ENCODE data around the gene RIMBP2.
A peak's percentile ranks its signal among the peaks of the same experiment; 100 is the strongest.

RIMBP2 gene

DNA sequence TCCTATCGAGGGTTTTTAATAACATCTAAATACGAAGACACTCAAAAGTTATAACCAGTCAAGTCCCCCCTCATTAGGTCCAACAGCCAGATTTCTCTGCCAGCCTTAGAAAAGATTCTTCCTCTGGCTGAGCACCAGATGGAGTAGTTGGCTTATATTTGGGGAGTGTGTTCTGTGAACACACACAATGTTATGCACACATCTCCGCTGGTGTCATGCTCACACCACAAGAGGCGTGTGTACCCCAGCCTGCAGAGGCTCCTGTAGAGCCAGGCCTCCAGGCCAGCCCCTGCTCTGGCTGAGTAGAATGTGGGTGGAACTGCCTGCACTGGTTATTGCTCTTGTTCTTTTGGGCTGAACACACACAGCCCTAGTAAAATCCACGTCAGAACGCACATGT lies 314.4 kb downstream of the RIMBP2 start:
- DNase-seq (ENCODE audit: low spot score): peak; percentile 17
- H3K14ac ChIP-seq (ENCODE audit: low read length): peak overlapping the region; percentile 21
- no CpG with 5 or more reads among the region's 6 CpGs for WGBS, 2 donors (ENCODE audit: extremely low coverage in 2 of 2, insufficient read length in 2 of 2, insufficient replicate concordance in 1 of 2)
- H3K27ac ChIP-seq (replicated peaks; ENCODE audit: low read length): no peak overlapping the region
- no peak overlapping the region for H2BK12ac ChIP-seq (ENCODE audit: low read length)
- no peak overlapping the region for H3K9ac ChIP-seq (ENCODE audit: low read depth, low read length, poor library complexity)
- peak overlapping the region; percentile 83 for H3K18ac ChIP-seq (ENCODE audit: low read length)
- H3K36me3 ChIP-seq (replicated peaks in 1 of 2; ENCODE audit: control insufficient read depth in 2 of 2, insufficient read depth in 2 of 2, low read length in 2 of 2): no peaks in the 10 kb centered on the region
- H3K4me2 ChIP-seq (ENCODE audit: insufficient read depth, low read length, poor library complexity, severe bottlenecking): no peak overlapping the region
- no peak overlapping the region for H3K23ac ChIP-seq (ENCODE audit: low read depth, low read length, poor library complexity)
- no peak overlapping the region for H2BK5ac ChIP-seq (ENCODE audit: low read length)
- H3K4me1 ChIP-seq (ENCODE audit: control insufficient read depth in 2 of 2, insufficient read depth in 1 of 2, low read depth in 1 of 2, low read length in 2 of 2): peaks cover 0 to 4% of the 10 kb centered on the region in 2 donors
- H3K9me3 ChIP-seq (replicated peaks in 1 of 2; ENCODE audit: control insufficient read depth in 2 of 2, insufficient read depth in 1 of 2, low read depth in 1 of 2, low read length in 2 of 2): peaks cover 0 to 2% of the 10 kb centered on the region in 2 donors
- no peak overlapping the region for H4K8ac ChIP-seq (ENCODE audit: low read depth, low read length)
- no peak overlapping the region for H4K91ac ChIP-seq (ENCODE audit: low read depth, low read length, poor library complexity)
- peak overlapping the region; percentile 88 for H2AK5ac ChIP-seq (ENCODE audit: low read depth, low read length)
- no peak overlapping the region for H2BK120ac ChIP-seq (ENCODE audit: low read depth, low read length)
- H3K4ac ChIP-seq (ENCODE audit: low read length): no peak overlapping the region
- H2AFZ ChIP-seq (ENCODE audit: low read length): no peak overlapping the region
- H3K4me3 ChIP-seq (ENCODE audit: low read length in 2 of 2): no peak overlapping the region
- no peaks in the 10 kb centered on the region for H3K79me1 ChIP-seq (ENCODE audit: low read depth, low read length)
- H3K27me3 ChIP-seq (ENCODE audit: control insufficient read depth in 3 of 3, insufficient read depth in 3 of 3, low read depth in 1 of 3, low read length in 3 of 3): no peaks in the 10 kb centered on the region
- H2BK15ac ChIP-seq (ENCODE audit: low read length): no peak overlapping the region

DNA sequence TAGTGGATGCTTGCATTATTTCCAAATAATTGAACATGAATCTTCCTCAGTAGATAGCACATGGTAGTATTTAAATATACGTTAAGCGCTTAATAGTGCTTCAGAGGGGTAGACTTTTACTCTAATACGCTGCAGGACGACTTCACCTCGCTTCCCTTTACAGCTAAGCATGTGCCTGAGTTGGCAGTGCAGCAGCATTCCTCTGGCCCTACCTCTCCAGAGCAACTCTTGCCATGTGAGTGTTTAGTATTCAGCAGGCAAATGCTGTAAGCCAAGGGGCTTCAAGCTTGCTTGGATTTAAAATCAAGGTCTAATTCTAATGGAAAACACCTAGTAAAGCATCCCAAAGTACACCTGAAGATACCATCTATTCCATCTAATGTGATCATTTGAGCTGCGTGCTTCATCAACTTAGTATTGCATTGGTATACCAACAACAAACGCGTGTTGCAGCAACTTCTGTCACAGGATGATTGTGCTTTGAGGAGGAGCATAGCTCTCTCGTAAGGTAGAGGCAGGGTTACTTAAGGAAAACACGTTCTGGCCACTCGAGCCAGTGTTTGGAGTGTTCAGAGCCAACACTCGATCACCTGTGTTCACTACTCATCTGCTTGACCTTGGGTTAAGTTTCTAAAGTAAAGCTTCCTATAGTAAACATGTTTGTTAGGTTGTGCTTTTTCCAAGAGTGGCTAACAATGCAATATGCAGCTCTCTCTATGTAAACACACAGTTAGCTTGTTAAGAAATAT lies 317.8 kb downstream of the RIMBP2 start:
- H3K79me1 ChIP-seq (ENCODE audit: low read depth, low read length): no peaks in the 10 kb centered on the region
- no peak overlapping the region for H2BK5ac ChIP-seq (ENCODE audit: low read length)
- DNase-seq (ENCODE audit: low spot score): no peak
- H2BK15ac ChIP-seq (ENCODE audit: low read length): no peak overlapping the region
- no peak overlapping the region for H2AFZ ChIP-seq (ENCODE audit: low read length)
- no peak overlapping the region for H3K4ac ChIP-seq (ENCODE audit: low read length)
- no peak overlapping the region for H3K4me2 ChIP-seq (ENCODE audit: insufficient read depth, low read length, poor library complexity, severe bottlenecking)
- H3K9me3 ChIP-seq (replicated peaks in 1 of 2; ENCODE audit: control insufficient read depth in 2 of 2, insufficient read depth in 1 of 2, low read depth in 1 of 2, low read length in 2 of 2): peaks cover 0 to 2% of the 10 kb centered on the region in 2 donors
- no CpG with 5 or more reads among the region's 12 CpGs for WGBS, 2 donors (ENCODE audit: extremely low coverage in 2 of 2, insufficient read length in 2 of 2, insufficient replicate concordance in 1 of 2)
- no peak overlapping the region for H4K8ac ChIP-seq (ENCODE audit: low read depth, low read length)
- no peak overlapping the region for H3K9ac ChIP-seq (ENCODE audit: low read depth, low read length, poor library complexity)
- peaks cover 0 to 4% of the 10 kb centered on the region in 2 donors for H3K4me1 ChIP-seq (ENCODE audit: control insufficient read depth in 2 of 2, insufficient read depth in 1 of 2, low read depth in 1 of 2, low read length in 2 of 2)
- H3K27ac ChIP-seq (replicated peaks; ENCODE audit: low read length): no peak overlapping the region
- H3K27me3 ChIP-seq (ENCODE audit: control insufficient read depth in 3 of 3, insufficient read depth in 3 of 3, low read depth in 1 of 3, low read length in 3 of 3): no peaks in the 10 kb centered on the region
- no peak overlapping the region for H3K23ac ChIP-seq (ENCODE audit: low read depth, low read length, poor library complexity)
- H3K36me3 ChIP-seq (replicated peaks in 1 of 2; ENCODE audit: control insufficient read depth in 2 of 2, insufficient read depth in 2 of 2, low read length in 2 of 2): no peaks in the 10 kb centered on the region
- H3K4me3 ChIP-seq (ENCODE audit: low read length in 2 of 2): no peak overlapping the region
- peak overlapping the region; percentile 23 for H3K18ac ChIP-seq (ENCODE audit: low read length)
- H2BK120ac ChIP-seq (ENCODE audit: low read depth, low read length): no peak overlapping the region
- no peak overlapping the region for H2AK5ac ChIP-seq (ENCODE audit: low read depth, low read length)
- no peak overlapping the region for H2BK12ac ChIP-seq (ENCODE audit: low read length)
- no peak overlapping the region for H3K14ac ChIP-seq (ENCODE audit: low read length)
- H4K91ac ChIP-seq (ENCODE audit: low read depth, low read length, poor library complexity): no peak overlapping the region

DNA sequence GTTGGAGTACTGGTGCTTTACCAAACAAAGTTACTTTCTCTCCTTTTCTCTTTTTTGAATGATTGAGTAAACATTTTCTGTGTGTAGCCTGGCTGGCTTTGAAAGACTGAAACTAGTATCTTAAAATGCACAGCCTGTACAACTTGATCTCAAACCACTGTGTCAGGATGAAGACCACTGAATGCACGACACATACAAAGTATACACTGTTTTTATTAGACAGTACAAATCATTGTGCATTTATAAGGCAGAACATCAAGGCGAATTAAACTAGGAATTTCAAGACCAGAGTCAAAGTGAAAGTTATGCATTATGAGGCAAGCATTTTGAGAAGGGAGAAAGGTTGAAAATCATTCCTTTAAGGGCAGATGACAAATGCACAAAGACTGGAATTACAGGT lies 319.4 kb downstream of the RIMBP2 start:
- H3K18ac ChIP-seq (ENCODE audit: low read length): no peak overlapping the region
- no peak overlapping the region for H3K4ac ChIP-seq (ENCODE audit: low read length)
- WGBS, 2 donors (ENCODE audit: extremely low coverage in 2 of 2, insufficient read length in 2 of 2, insufficient replicate concordance in 1 of 2): no CpG with 5 or more reads among the region's 2 CpGs
- no peak overlapping the region for H3K9ac ChIP-seq (ENCODE audit: low read depth, low read length, poor library complexity)
- H4K8ac ChIP-seq (ENCODE audit: low read depth, low read length): no peak overlapping the region
- no peak overlapping the region for H2AFZ ChIP-seq (ENCODE audit: low read length)
- no peak overlapping the region for H4K91ac ChIP-seq (ENCODE audit: low read depth, low read length, poor library complexity)
- H2BK15ac ChIP-seq (ENCODE audit: low read length): no peak overlapping the region
- no peak for DNase-seq (ENCODE audit: low spot score)
- H2BK120ac ChIP-seq (ENCODE audit: low read depth, low read length): no peak overlapping the region
- no peak overlapping the region for H3K27ac ChIP-seq (replicated peaks; ENCODE audit: low read length)
- no peaks in the 10 kb centered on the region for H3K27me3 ChIP-seq (ENCODE audit: control insufficient read depth in 3 of 3, insufficient read depth in 3 of 3, low read depth in 1 of 3, low read length in 3 of 3)
- H3K4me1 ChIP-seq (ENCODE audit: control insufficient read depth in 2 of 2, insufficient read depth in 1 of 2, low read depth in 1 of 2, low read length in 2 of 2): peaks cover 0 to 2% of the 10 kb centered on the region in 2 donors
- peaks cover 0 to 2% of the 10 kb centered on the region in 2 donors for H3K9me3 ChIP-seq (replicated peaks in 1 of 2; ENCODE audit: control insufficient read depth in 2 of 2, insufficient read depth in 1 of 2, low read depth in 1 of 2, low read length in 2 of 2)
- no peaks in the 10 kb centered on the region for H3K79me1 ChIP-seq (ENCODE audit: low read depth, low read length)
- H3K4me3 ChIP-seq (ENCODE audit: low read length in 2 of 2): no peak overlapping the region
- no peak overlapping the region for H2AK5ac ChIP-seq (ENCODE audit: low read depth, low read length)
- no peak overlapping the region for H3K4me2 ChIP-seq (ENCODE audit: insufficient read depth, low read length, poor library complexity, severe bottlenecking)
- no peak overlapping the region for H3K23ac ChIP-seq (ENCODE audit: low read depth, low read length, poor library complexity)
- H3K36me3 ChIP-seq (replicated peaks in 1 of 2; ENCODE audit: control insufficient read depth in 2 of 2, insufficient read depth in 2 of 2, low read length in 2 of 2): no peaks in the 10 kb centered on the region
- no peak overlapping the region for H3K14ac ChIP-seq (ENCODE audit: low read length)
- H2BK12ac ChIP-seq (ENCODE audit: low read length): no peak overlapping the region
- H2BK5ac ChIP-seq (ENCODE audit: low read length): no peak overlapping the region

DNA sequence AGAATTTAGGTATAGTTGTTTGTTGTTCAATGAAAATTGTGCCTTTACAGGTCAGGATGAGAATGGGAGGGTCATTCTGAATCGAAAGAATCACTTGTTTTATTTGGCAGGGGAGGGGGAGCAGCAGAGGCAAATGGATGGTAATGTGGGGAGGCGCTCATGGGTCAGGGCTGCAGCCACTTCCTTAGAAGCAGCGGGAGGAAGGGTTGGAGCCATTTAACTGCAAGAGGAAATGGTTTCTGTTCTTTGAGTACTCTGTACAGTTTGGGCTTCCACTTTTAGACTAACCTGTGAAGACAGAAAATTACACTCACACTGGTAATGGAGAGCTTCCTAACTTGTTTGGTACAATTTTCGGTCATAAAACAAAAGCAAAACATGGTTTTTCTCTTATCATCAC lies 321.2 kb downstream of the RIMBP2 start:
- no peak for DNase-seq (ENCODE audit: low spot score)
- no peak overlapping the region for H2AK5ac ChIP-seq (ENCODE audit: low read depth, low read length)
- no peak overlapping the region for H2BK120ac ChIP-seq (ENCODE audit: low read depth, low read length)
- H4K8ac ChIP-seq (ENCODE audit: low read depth, low read length): no peak overlapping the region
- no peak overlapping the region for H3K23ac ChIP-seq (ENCODE audit: low read depth, low read length, poor library complexity)
- H3K18ac ChIP-seq (ENCODE audit: low read length): no peak overlapping the region
- no peak overlapping the region for H3K4ac ChIP-seq (ENCODE audit: low read length)
- no peak overlapping the region for H2BK15ac ChIP-seq (ENCODE audit: low read length)
- WGBS, 2 donors (ENCODE audit: extremely low coverage in 2 of 2, insufficient read length in 2 of 2, insufficient replicate concordance in 1 of 2): no CpG with 5 or more reads among the region's 4 CpGs
- H3K36me3 ChIP-seq (replicated peaks in 1 of 2; ENCODE audit: control insufficient read depth in 2 of 2, insufficient read depth in 2 of 2, low read length in 2 of 2): no peaks in the 10 kb centered on the region
- no peaks in the 10 kb centered on the region for H3K27me3 ChIP-seq (ENCODE audit: control insufficient read depth in 3 of 3, insufficient read depth in 3 of 3, low read depth in 1 of 3, low read length in 3 of 3)
- H3K4me1 ChIP-seq (ENCODE audit: control insufficient read depth in 2 of 2, insufficient read depth in 1 of 2, low read depth in 1 of 2, low read length in 2 of 2): peaks cover 0 to 2% of the 10 kb centered on the region in 2 donors
- no peak overlapping the region for H3K14ac ChIP-seq (ENCODE audit: low read length)
- H2AFZ ChIP-seq (ENCODE audit: low read length): no peak overlapping the region
- H3K9me3 ChIP-seq (replicated peaks in 1 of 2; ENCODE audit: control insufficient read depth in 2 of 2, insufficient read depth in 1 of 2, low read depth in 1 of 2, low read length in 2 of 2): peaks cover 0 to 2% of the 10 kb centered on the region in 2 donors
- H4K91ac ChIP-seq (ENCODE audit: low read depth, low read length, poor library complexity): no peak overlapping the region
- H3K79me1 ChIP-seq (ENCODE audit: low read depth, low read length): no peaks in the 10 kb centered on the region
- no peak overlapping the region for H3K4me2 ChIP-seq (ENCODE audit: insufficient read depth, low read length, poor library complexity, severe bottlenecking)
- H3K27ac ChIP-seq (replicated peaks; ENCODE audit: low read length): no peak overlapping the region
- no peak overlapping the region for H2BK5ac ChIP-seq (ENCODE audit: low read length)
- H3K9ac ChIP-seq (ENCODE audit: low read depth, low read length, poor library complexity): no peak overlapping the region
- no peak overlapping the region for H3K4me3 ChIP-seq (ENCODE audit: low read length in 2 of 2)
- no peak overlapping the region for H2BK12ac ChIP-seq (ENCODE audit: low read length)

All from neuronal stem cell (in vitro differentiated cells).